ENCODE results near the gene PAPSS2.

The PAPSS2 gene

DNA sequence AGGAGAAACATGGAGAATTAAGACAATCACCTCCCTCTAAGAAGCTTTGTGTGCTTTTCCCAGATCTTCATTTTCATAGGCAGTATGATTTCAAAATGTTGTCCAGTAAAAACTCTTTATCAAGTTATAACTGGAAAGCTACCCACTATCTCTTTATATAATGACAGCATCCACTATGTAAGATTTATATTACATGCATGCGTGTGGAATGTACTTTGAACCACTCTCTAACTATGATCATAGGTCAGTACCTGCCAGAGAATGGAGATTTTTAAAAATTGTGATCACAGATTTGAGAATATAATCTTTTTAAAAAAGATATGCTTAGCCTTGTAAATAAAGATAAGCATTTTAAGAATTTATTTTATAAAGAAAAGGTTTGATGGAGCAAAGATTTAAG lies 17.9 kb downstream of the PAPSS2 start:
- H3K4me3 ChIP-seq (ENCODE audit: low read depth, low read length) = no peak overlapping the region

DNA sequence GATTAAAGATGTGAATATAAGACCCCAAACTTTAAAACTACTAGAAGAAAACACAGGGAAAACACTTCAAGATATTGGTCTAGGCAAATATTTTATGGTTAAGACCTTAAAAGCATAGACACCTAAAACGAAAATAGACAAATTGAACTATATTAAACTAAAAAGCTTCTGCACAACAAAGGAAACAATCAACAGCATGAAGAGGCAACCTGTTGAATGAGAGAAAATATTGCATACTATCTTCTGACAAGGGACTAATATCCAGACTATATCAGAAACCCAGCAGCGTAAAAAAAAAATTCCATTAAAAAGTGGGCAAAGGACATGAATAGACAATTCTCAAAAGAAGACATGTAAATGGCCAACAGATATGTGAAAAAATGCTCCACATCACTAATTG lies 18.6 kb downstream of the PAPSS2 start:
- H3K4me1 ChIP-seq = no peaks in the 10 kb centered on the region
- no peaks in the 10 kb centered on the region for H3K36me3 ChIP-seq (ENCODE audit: control insufficient read depth, insufficient read depth, low read length)
- TF ChIP-seq, protein P1, sequence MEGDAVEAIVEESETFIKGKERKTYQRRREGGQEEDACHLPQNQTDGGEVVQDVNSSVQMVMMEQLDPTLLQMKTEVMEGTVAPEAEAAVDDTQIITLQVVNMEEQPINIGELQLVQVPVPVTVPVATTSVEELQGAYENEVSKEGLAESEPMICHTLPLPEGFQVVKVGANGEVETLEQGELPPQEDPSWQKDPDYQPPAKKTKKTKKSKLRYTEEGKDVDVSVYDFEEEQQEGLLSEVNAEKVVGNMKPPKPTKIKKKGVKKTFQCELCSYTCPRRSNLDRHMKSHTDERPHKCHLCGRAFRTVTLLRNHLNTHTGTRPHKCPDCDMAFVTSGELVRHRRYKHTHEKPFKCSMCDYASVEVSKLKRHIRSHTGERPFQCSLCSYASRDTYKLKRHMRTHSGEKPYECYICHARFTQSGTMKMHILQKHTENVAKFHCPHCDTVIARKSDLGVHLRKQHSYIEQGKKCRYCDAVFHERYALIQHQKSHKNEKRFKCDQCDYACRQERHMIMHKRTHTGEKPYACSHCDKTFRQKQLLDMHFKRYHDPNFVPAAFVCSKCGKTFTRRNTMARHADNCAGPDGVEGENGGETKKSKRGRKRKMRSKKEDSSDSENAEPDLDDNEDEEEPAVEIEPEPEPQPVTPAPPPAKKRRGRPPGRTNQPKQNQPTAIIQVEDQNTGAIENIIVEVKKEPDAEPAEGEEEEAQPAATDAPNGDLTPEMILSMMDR (IDR thresholded peaks at IDR 0.05) = no peak
- no peaks in the 10 kb centered on the region for H3K9me3 ChIP-seq (ENCODE audit: control insufficient read depth, low read length)
- no peak overlapping the region for H3K4me2 ChIP-seq (ENCODE audit: low read length)
- no peak overlapping the region for H3K4me3 ChIP-seq (ENCODE audit: low read depth, low read length)
- H2AFZ ChIP-seq = no peak overlapping the region
- no peak overlapping the region for H3K9ac ChIP-seq
- no peaks in the 10 kb centered on the region for H3K79me2 ChIP-seq
- H3K27ac ChIP-seq = no peak overlapping the region
- H3K27me3 ChIP-seq (ENCODE audit: control insufficient read depth, insufficient read depth, low read length) = no peaks in the 10 kb centered on the region

More for the DNA sequence above, 17.9 kb downstream of the PAPSS2 start:
- no peaks in the 10 kb centered on the region for H3K36me3 ChIP-seq (ENCODE audit: control insufficient read depth, insufficient read depth, low read length)
- no peak overlapping the region for H3K27ac ChIP-seq
- no peaks in the 10 kb centered on the region for H3K9me3 ChIP-seq (ENCODE audit: control insufficient read depth, low read length)
- no peaks in the 10 kb centered on the region for H3K27me3 ChIP-seq (ENCODE audit: control insufficient read depth, insufficient read depth, low read length)
- no peaks in the 10 kb centered on the region for H3K79me2 ChIP-seq
- no peaks in the 10 kb centered on the region for H3K4me1 ChIP-seq
- H3K9ac ChIP-seq = no peak overlapping the region
- TF ChIP-seq, protein P1 (IDR thresholded peaks at IDR 0.05) = no peak
- H2AFZ ChIP-seq = no peak overlapping the region
- H3K4me2 ChIP-seq (ENCODE audit: low read length) = no peak overlapping the region

DNA sequence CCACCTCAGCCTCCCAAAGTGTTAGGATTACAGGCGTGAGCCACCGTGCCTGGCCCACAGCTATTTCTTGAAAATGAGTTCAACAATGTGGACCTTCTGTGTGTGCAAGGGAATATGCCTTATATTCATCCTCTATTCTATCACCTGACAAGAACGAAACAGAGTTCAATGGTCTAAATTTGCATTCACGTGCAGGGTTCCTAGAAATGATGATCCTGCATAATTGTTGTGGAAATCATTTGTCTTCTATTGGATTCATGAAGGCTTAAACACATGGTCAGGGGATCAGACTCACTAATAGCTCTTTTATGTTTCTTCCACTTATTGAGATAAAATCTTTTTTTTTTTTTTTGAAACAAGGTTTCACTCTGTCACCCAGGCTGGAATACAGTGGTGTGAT lies 23.7 kb downstream of the PAPSS2 start:
- Histone ChIP-seq H3K9ac (no peak overlapping the region), H3K4me3 (ENCODE audit: low read depth, low read length) (no peak overlapping the region), H3K79me2 (no peaks in the 10 kb centered on the region), H3K9me3 (ENCODE audit: control insufficient read depth, low read length) (no peaks in the 10 kb centered on the region), H3K27me3 (ENCODE audit: control insufficient read depth, insufficient read depth, low read length) (no peaks in the 10 kb centered on the region), H3K4me1 (no peaks in the 10 kb centered on the region), H3K4me2 (ENCODE audit: low read length) (no peak overlapping the region), H2AFZ (no peak overlapping the region), H3K36me3 (ENCODE audit: control insufficient read depth, insufficient read depth, low read length) (no peaks in the 10 kb centered on the region), H3K27ac (no peak overlapping the region)
- TF ChIP-seq, protein P1 (IDR thresholded peaks at IDR 0.05) = no peak

DNA sequence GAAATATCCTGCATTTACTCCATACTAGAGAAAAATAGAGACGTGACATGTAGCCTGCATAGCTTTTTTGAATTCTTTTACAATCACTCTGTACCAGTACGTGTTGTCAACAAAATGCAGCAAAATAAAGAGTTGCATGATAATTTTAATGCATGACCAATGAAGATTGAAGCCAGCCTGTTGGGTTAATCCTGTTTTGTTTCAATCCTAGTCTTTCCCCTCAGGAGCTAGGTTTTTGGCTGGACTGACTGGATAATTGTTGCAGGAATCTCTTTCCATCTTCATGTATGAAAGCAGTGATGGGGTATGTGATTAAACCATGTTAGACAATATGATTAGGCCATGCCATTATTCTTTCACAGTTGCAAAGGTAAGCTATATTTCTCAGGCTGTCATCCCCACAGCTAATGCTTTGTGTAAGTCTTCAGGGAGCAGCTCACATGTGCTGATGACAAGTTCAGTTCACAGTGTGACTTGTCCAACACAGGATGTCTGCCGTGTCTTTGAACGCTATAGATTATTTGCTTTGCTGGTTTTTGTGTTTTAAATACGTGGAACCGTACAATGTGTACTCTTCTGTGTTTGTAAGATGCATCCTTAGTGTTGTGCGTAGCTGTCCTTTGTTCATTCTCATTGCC lies 24.4 kb downstream of the PAPSS2 start:
- H3K4me2 ChIP-seq (ENCODE audit: low read length) = no peak overlapping the region
- H3K4me3 ChIP-seq (ENCODE audit: low read depth, low read length) = no peak overlapping the region
- no peaks in the 10 kb centered on the region for H3K79me2 ChIP-seq
- H3K9me3 ChIP-seq (ENCODE audit: control insufficient read depth, low read length) = no peaks in the 10 kb centered on the region
- no peaks in the 10 kb centered on the region for H3K27me3 ChIP-seq (ENCODE audit: control insufficient read depth, insufficient read depth, low read length)
- H3K4me1 ChIP-seq = no peaks in the 10 kb centered on the region
- no peak overlapping the region for H3K9ac ChIP-seq
- H2AFZ ChIP-seq = no peak overlapping the region
- no peak overlapping the region for H3K27ac ChIP-seq
- TF ChIP-seq, protein P1 (IDR thresholded peaks at IDR 0.05) = no peak
- H3K36me3 ChIP-seq (ENCODE audit: control insufficient read depth, insufficient read depth, low read length) = no peaks in the 10 kb centered on the region

All from parathyroid adenoma (tissue), 2 donors.